NCI-H526 (cell line): ENCODE measurements around the gene UBALD1.

Source experiments
- DNase-seq, 2 experiments: peaks; one replicate each; lab custom pipeline; 2025; lab: John Stamatoyannopoulos, UW

UBALD1 gene

GRCh38 chr16:4614571-4615383 lies at the start of gene UBALD1:
TSS of gene UBALD1 (minus strand) at chr16:4614888. CDS start at chr16:4614797, 91 bp downstream.
- peak; percentile 28 to 89 for DNase-seq

DNA sequence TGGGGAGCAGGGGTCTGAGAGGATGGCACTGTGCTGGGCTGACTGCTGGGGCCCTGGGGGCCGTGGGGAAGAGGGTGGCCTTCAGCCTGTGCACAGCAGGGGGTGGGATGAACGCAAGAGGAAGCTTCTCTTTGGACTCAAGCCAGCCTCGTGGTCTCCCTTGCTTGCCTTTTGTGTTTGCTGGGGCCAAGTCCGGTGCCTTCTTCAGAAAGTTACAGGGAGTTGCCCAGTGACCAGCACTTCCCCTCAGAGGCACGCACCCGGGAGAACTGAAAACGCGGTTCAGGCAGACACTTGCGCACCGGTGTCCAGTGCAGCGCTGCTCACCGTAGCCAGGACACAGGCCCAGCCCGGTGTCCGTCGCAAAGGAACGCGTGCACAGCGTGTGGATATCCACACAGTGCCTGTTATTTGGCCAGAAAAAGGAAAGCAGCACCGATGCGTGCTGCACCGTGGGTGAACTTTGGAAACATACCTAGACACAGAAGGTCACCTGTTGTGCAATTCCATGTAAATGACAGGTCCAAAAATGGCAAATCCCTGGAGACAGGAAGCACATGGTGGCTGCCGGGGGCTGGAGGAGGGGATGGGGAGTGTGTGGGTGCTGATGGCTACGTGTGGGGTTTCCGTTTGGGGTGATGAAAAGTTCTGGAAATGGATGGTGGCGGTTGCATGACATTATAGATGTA lies 49.2 kb upstream of the UBALD1 start:
- no peak for DNase-seq

DNA sequence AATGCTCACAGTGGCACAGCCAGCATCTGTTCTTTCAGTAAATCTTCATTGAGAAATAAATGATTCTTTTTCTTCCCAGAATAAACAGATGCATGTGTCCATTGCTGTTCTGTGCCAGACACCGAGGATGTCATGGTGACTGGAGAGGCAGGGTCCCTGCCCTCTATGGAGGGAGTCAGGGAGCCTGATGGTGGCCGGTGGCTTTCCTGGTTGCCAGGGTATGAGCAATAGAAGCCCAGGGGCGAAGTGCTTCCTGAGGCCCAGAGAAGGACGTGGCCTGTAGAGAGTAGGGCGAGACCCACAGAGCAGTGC lies 48.7 kb upstream of the UBALD1 start:
- no peak for DNase-seq

DNA sequence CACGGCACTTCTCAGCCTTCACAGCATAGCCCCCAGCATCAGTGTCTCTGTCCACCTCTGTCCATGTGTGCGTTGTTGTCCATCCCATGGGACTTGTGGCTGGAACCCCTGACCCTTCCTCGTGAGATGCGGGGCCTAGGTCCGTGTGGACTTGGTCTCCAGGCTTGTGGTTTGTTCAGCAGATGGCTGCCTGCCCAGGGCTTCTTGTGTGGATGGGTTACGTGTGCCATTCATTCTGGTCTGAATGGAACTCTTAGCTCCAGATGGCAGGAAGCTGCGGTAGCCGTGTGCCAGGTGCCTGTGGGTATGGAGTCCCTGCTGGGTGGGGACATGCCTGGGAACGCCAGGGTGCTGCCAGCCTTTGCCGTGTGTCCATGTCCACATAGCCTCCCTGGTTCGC lies 47.0 kb upstream of the UBALD1 start:
- no peak for DNase-seq

DNA sequence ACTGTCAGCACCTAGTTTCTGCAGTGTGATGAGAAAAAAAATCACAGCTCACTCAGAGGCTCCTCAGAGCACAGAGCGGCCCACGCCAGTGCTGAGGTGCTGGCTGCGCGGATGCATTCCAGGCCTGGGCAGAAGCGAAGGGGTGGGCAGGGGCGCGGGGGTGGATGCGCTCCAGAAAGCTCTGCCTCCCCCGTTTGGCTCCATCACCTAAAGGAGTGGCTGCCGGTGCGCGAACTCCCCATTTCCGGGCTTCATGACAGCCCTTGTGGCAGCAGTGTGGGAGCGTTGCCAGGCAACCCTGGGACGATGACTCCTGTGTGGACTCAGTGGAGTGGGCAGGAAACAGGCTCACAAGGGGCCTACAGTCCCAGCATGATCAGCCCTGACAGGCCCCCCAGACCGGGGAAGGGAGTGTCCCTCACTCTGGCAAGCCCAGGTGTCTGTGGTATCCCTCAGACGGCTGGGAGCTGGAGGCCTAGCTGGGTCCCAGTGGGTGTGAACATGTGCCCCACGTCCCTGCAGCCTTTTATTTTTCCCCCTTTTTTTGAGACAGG lies 45.8 kb upstream of the UBALD1 start:
- DNase-seq = no peak

DNA sequence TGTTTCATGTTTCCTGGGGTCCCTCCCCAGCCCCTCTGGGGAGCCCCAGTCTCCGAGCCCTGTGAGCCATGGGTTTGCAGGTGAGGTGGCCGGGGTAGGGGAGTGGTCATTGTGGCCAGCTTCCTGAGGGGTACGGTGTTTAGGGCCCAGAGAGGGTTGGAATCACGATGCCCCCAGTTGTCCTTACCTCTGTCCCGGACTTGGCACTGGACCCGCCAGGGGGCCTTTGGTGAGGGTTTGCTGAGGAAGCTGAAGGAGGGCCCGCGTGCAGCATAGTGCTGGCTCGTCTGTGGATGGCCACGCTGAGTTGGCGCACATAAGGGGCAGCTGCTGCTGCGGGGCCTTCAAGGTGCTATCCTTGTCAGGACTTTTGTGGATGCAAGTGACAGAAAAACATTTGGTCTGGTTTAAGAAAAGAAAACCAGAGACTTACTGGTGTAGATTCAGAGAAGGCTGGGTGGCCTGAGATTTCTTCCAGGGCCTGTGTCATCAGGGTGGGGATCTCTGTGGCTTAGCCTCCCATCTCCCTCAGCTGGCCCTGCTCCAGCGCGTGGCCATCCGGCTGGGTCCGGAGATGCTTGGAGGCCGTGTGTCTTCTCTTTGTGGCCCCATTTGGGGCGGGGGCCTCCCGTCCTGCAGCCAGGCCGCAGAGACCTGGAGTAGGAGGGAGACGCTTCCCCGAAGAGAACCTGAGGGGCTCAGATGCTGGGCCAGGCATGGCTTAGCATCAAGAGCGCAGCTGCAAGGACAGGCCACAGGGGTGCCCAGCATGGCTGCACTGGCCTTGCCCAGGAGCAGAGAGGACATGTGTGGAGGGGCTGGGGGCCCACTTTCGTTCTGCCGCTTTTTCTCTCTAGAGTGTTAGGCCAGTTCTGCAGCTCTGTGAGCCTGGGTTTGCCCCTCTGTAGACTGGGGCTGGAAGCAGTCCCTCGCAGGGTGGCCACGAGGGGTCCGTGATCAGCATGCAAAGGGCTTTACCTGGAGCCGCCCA lies 45.0 kb upstream of the UBALD1 start:
- DNase-seq = no peak

DNA sequence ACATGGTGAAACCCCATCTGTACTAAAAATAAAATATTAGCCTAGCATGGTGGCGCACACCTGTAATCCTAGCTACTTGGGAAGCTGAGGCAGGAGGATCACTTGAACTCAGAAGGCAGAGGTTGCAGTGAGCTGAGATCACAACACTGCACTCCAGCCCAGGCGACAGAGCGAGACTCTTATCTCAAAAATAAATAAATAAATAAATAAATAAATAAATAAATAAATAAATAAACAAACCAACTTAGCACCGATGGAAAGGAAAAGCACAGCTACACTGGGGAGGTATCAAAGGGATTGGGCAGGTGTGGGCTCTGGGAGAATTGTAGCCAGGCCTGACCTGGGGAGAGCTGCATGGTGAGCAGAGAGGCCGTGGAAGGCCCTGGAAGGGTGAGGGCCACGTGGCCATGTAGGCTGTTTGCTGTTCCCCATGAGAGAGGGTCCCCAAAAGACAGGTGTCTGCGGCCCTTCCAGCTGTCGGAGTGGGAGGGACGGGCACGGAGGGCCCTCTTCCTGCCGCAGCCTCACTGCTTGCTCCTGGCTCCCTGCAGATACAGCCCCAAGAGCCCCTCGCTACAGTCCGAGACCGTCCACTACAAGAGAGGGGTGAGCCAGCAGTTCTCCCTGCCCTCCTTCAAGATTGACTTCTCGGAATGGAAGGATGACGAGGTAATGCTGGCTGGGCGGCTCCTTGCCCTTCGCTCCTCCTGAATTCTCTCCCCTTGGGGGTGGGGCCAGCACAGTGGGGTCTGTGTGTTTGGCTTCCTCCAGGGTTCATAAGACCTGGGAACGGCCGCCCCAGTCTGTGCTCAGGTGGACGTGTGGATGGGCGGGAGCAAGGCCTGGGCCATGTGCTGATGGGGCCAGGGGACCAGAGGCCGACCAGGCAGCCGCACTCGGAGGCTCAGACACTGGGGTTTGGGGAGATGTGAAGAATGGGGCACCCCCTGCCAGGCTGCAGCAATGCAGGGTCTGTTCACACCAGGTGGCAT lies 42.3 kb upstream of the UBALD1 start:
- DNase-seq = no peak

DNA sequence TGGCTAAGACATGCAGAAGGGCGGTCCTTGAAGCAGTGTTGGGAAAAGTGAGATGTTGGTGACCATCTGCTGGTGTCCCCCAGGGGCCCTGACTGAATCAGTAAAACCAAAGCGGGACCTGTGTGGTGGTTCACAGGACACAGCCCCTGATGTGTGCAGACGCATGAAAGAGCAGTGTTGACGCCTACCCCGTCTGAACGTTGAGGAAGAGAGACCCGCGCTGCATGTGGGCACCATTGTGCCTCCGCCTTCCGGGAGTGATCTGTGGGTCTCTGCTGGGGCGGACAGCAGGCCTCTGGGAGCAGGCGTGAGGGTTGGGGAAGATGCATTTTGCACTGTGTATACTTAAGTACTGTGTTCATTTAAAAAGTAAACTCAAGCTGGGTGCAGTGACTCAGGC lies 41.5 kb upstream of the UBALD1 start:
- no peak for DNase-seq

- no peak for DNase-seq
These were observed 41.1 kb upstream of the UBALD1 start for GRCh38 chr16:4655801-4656200.

DNA sequence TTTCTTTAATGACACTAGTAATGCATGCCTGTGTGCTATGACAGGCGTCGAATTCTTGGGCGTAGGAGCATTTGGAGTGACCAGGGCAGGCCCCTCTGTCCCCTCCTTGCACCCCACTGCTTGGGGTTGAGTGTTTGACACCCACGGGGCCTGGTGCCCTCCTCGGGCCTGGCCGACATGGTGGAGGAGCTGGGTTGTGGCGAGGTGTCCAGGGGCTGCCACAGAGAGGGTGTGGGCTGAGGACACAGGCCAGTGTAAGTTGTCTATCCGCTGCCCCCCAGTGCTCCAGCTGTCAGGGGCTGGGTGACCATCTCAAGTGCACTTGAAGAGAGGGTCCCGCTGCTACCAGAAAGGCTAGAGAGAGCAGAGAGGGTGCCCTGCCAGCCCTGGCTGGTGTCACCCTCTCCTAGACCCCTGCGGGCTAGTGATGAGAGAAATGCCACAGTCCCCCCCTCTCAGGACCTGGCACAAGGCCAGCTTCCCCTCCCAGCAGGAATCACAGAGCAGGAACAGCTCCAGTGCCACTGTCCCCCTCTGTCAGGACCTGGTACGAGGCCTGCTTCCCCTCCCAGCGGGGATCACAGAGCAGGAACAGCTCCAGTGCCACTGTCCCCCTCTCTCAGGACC lies 40.4 kb upstream of the UBALD1 start:
- DNase-seq = no peak

GRCh38 chr16:4654011-4654963 lies 39.6 kb upstream of the UBALD1 start:
- DNase-seq = no peak

DNA sequence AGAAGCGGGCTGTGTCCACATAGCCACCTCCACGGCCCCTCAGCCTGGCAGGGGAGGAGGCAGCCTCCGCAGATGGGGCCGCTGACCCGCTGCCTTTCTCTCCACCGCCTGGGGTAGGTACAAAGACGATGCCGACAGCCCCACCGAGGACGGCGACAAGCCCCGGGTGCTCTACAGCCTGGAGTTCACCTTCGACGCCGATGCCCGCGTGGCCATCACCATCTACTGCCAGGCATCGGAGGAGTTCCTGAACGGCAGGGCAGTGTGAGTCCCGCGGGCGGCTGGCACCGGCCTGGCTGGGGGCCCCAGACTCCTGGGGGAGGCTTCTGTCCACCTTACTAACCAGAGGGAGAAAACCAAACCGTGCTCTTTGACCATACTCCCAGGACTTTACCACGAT lies 37.9 kb upstream of the UBALD1 start:
- DNase-seq = no peak

DNA sequence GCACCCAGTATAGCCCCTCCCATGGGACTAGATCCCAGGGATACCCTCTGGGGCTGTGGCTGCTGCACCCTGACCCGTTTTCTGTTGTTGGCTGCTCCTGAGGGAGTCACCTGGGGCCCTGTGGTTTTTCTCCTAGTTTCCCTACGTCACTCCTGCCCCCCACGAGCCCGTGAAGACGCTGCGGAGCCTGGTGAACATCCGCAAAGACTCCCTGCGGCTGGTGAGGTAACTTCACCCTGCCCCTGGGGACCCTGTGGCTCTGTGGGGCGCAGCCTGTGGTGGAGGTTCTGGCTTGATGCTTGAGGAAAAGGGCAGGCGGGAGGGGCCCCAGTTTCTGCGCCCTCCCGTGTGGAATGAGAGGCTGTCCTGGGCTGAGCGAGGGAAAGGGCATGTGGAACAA lies 37.1 kb upstream of the UBALD1 start:
- DNase-seq = no peak

DNA sequence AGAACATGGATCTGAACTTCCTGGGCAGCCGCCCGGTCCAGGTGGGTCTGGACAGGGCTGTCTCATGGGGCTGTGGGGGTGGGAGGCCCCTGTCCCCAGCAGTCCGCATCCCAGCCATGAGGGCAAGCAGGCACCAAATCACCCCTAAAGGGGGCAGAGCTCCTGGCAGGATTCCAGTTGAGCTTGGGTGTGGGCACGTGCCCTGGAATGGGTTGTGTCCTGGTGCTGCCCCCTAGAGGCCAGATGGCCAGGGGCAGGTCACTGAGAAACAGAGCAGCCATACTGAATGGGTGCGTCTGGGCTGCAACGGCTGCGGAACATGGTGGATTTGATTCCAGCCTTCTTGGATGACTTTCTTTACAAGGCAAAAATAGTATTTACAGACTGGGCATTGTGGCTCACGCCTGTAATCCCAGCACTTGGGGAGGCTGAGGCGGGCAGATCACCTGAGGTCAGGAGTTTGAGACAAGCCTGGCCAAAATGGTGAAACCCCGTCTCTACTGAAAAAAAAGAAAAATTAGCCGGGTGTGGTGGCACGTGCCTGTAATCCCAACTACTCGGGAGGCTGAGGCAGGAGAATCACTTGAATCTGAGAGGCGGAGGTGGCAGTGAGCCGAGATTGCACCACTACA lies 35.9 kb upstream of the UBALD1 start:
- DNase-seq = peak; percentile 32 to 54

- no peak for DNase-seq
These were observed 35.2 kb upstream of the UBALD1 start for GRCh38 chr16:4649744-4650442.

GRCh38 chr16:4648917-4649316 lies 34.2 kb upstream of the UBALD1 start:
- DNase-seq = no peak

DNA sequence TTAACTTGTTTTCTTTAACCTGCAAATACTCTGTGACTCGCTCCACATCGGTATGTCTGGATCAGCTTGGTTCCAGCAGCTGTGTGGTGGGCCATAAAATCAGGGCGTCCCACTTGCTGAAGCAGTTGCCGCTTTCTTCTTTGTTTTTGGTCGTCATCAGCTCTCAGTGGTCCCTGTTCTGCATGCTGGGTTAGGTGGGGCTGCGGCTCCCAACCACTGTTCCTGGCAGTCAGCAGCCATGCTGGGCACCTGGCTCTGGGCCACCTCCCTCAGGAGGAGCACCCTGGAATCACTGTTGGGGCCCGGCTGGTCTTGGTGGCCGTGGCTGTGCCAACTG lies 32.9 kb upstream of the UBALD1 start:
- DNase-seq = no peak
